Amniotic stem cell (primary cell): ENCODE data around the gene TUBGCP2.
"Not testable (repeated sequence)": the region's sequence is repeated elsewhere in the genome, so short reads cannot be mapped to it uniquely, and the experiment has no call there.

ENCODE experiments used
- DNase-seq: peaks from one replicate; lab custom pipeline; 2025; lab: John Stamatoyannopoulos, UW

TUBGCP2 gene

DNA sequence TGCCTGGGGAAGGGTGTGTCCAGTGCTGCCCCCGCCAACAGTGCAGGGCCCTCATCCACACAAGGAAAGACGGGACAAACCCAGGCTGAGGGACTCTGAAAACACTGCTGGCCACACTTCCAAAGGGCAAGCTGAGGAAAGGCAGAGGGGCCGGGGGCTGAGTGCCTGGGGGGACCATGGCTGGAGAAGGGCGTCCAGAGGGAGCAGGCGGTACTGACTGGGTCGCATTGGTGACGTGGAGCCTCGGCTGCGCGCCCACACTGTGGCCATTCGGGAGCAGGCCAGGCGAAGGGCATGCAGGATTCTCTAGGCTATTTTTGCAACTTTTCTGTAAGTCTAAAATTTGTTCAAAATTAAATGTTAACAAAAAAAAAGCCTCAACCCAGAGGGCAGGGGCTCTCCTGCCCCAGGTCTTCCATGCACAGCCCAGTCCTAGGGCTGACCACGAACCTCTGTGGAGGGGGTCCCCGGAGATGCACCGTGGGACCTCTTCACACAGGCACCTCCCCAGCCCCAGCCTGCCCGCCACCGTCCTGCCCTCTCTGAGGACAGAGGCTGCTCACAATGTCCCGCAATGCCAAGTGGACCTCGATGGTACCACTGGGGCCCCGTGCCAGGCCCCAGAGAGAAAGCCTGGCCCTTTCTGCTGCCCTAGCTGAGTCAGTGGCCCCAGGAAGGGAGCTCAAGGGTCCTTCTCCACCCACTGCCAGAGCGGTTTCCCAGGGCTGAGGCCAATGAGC is 42.4 kb downstream of the TUBGCP2 start:
- no peak for DNase-seq

- DNase-seq = not testable (repeated sequence)
These were observed 43.6 kb downstream of the TUBGCP2 start for GRCh38 chr10:133265052-133265451.

- DNase-seq = no peak
These were observed 44.2 kb downstream of the TUBGCP2 start for GRCh38 chr10:133264461-133264860.

- DNase-seq = no peak
These were observed 45.0 kb downstream of the TUBGCP2 start for GRCh38 chr10:133263674-133264073.

DNA sequence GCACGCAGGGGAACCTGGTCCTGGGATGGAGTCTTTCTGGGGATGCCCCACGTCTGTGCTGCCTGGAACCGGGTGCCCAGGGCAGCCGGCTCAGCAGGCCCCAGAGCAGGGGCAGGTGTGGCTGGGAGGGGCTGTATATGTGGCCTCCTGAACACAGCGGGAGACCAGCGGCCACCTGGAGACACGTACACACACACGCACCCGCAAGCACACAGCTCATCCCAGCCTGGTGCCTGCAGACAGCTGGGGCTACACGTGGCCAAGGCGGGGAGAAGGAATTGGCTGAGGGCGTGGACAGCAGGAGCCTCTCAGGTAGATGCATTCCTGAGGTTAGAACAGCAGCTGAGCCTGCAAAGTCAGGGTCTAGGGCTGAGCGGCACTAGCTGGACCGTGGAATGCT is 46.0 kb downstream of the TUBGCP2 start:
- no peak for DNase-seq

GRCh38 chr10:133261726-133262325 is 46.8 kb downstream of the TUBGCP2 start:
- peak; percentile 36 for DNase-seq

DNA sequence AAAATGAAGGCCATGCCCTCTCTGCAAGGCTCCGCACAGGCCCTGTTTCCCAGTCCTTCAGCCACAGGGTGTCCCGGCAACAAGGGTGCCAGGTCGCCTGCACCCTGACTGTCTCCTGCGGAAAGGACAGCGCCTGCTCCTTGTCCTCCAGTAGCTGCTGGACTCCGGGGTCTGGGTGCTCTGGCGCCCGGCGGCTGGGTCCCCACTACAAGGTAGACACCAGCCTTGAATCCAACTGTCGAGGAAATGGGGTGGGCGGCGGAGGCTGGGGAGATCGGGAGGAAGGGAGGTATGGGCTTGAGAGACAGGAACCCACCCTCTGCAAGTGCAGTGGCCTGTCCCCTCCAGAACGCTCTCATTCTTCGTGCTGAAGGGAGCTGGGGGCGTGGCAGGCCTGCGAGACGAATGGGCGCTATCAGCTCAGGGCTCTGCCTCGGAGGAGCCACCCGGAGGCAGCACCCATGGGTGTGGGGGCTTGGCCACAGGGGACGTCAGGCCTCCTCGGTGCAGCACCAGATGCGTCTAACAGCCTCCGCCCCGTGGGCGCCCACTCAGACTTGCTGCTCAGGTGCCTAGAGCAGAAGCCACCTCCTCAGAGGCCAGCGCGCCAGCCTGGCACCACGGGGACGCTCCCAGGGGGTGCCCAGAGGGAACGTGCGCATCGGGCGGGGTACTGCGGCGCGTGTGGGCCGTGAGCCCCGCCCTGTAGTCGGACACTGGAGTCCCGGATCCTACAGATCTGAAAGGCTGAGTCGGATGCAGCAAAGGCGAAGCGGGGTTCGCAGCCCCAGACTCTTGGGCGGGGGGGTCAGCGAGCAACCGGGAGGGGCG is 47.6 kb downstream of the TUBGCP2 start:
- DNase-seq = no peak

DNA sequence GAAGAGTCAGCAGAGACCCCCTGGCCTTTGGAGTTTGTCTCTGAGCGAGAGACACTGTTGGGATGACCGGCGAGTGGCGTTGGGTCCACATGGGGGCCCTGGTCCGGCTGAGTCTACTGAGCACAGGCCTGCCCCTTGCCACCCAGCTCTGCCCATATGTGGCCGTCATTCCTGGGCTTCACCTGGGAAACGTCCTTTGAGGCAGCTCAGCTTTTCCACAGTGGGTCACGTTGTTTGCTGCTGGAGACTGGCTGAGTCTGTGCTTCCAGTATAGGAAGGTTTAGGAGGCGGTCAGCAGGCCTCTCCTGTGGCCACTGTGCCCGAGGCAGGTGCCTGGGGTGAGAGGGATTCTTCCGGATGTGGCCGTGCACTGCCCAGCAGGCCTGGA is 49.1 kb downstream of the TUBGCP2 start:
- DNase-seq = no peak

DNA sequence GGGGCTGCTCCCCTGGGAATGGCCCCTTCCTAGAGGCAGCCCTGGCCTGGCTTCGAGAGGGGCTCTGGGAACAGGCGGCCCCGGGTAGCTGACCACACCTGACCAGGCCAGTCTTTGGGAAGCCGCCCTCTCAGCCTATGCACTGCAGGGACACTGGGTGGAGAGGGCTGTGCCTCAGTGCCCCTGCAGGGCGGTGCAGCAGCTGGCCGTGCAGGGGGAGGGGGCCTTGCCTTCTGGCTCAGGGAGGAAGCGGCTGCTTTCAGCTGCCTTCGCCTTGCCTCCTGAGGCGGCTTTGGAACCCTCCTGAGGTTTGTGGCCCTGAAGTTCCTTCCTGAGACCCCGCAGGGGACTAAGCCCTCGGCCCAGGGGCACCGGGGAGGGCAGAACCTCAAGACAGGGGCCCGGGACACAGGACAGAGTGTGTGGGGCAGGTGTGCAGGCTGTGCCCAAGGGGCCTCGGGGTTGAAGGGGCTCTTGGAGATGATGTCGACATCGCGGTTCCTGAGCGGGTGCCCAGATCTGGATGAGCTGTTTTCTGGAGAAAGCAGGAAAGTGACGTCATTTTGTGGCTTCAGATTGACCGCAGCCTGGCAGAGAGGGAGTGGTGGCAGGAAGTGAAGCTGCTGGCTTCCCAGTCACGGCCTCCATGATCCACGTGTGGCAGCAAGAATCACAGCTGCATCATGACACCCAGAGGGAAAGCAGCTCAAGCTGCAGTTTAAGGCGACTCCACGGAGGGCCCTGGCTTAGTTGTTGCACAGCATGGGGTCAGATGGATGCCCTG is 49.7 kb downstream of the TUBGCP2 start:
- peak; percentile 97 for DNase-seq

GRCh38 chr10:133258066-133258817 is 50.4 kb downstream of the TUBGCP2 start:
- no peak for DNase-seq

- no peak for DNase-seq
These were observed 51.1 kb downstream of the TUBGCP2 start for GRCh38 chr10:133257489-133258065.

GRCh38 chr10:133255323-133255722 is 53.3 kb downstream of the TUBGCP2 start:
- no peak for DNase-seq

- DNase-seq = no peak
These were observed 54.1 kb downstream of the TUBGCP2 start for GRCh38 chr10:133254421-133255120.

DNA sequence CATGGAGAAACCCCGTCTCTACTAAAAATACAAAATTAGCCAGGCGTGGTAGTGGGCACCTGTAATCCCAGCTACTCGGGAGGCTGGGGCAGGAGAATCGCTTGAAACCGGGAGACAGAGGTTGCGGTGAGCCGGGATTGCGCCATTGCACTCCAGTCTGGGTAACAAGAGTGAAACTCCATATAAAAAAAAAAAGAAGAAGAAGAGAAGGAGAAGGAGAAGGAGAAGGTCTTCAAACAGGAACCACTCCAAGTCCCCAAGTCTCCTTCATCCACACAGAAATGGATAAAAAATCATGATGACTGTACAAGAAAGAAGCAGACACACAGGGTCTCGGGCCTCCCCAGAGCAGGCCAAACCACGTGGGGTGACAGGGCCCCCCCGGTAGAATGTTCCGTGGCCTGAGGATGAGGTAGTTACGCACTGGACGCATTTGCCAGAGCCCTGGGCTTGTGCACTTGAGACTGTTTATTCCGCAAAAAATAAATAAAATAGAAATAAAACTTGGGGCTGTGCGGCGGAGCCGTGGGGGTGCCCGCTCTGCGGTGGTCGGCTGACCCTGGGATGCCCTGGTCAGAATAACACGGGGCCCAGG is 55.2 kb downstream of the TUBGCP2 start:
- no peak for DNase-seq

GRCh38 chr10:133252223-133252552 is 56.5 kb downstream of the TUBGCP2 start:
- no peak for DNase-seq

DNA sequence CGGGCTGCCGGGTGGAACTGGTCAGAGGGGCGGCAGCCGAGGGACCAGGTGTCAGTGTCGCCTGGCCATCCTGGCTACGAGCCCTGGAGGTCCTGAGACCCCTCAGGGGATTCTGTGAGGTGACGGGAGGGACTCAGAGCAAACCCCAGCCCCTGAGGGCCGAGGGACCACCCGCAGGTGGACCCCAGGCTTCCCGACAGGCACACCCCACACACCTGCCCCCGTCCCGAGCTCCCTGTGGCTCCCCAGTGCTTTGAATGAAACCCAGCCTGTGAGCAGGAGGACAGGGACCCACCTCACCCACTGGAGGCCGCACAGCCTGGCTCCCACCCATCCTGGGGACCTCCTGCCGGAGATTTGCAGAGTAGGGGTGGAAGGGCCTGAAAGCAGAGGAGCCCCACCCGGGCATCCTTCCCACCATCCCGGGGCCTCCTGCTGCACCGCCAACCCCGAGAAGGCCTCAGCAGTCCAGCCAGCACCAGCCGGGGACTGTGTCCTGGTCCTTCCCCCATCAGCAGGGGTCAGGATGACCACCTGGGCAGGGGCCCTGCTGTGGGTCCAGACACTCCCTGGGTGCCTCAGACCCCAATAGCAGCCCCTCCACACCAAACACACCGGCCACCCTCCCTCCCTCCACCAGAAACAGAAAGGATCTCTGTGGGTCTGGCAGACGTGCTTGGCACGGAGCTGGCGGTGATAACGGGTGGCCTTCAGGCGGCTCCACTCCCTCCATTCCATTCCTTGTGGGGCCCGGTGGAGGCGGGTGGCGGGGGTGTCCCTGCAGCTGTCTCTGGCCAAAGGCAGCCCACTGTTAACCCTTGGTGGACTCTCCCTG is 57.1 kb downstream of the TUBGCP2 start:
- DNase-seq = no peak

- DNase-seq = no peak
These were observed 58.5 kb downstream of the TUBGCP2 start for GRCh38 chr10:133249975-133250754.

- DNase-seq = no peak
These were observed 59.4 kb downstream of the TUBGCP2 start for GRCh38 chr10:133249094-133249780.
